ENCODE measurements around the gene TLCD3B.

Gene TLCD3B

DNA sequence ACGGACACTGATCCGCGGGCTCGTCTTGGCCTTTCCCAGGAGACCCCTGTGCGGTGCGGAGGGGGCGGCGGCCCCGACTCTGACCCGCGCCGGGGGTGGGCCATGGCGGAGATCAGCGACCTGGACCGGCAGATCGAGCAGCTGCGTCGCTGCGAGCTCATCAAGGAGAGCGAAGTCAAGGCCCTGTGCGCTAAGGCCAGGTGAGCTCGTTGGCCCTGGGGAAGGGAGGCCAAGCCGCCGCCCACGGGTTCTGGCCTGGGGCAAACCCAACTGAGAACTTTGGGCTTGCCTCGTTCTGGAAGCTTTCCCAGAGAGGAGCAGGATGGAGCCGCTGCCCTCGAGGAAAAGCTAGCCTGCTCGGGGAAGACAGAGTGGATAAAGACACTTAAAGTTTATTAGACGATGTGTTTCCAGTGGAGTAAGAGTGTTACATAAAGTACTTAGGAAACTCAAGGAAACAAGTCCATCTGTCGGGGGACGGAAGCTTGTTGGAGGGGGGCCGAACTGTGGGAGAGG, 45.3 kb upstream of the TLCD3B start:
- peak overlapping the region; percentile 94 for H4K8ac ChIP-seq (ENCODE audit: low read length)
- DNase-seq = no peak
- H3K4me3 ChIP-seq (ENCODE audit: insufficient read depth in 1 of 2, low read depth in 1 of 2, low read length in 2 of 2) = peak overlapping the region; percentile 96 to 98
- H3K79me1 ChIP-seq (replicated peaks; ENCODE audit: low read length, poor library complexity, severe bottlenecking) = peaks cover 13% of the 10 kb centered on the region
- no peaks in the 10 kb centered on the region for H3K9me3 ChIP-seq (ENCODE audit: control insufficient read depth, low read length)
- H2BK15ac ChIP-seq (ENCODE audit: low read depth, poor library complexity, severe bottlenecking) = peak overlapping the region; percentile 46
- peak overlapping the region in 1 of 2 experiments; percentile 92 for H3K23ac ChIP-seq (ENCODE audit: low read length in 2 of 2)
- no peak overlapping the region for H3K27ac ChIP-seq (ENCODE audit: low read length, poor library complexity, severe bottlenecking)
- 7% methylated on average over 33 of the region's 33 CpGs for WGBS
- H3K27me3 ChIP-seq (ENCODE audit: control insufficient read depth in 1 of 2, insufficient read depth in 1 of 2, low read length in 2 of 2) = no peaks in the 10 kb centered on the region
- no peak overlapping the region for H2BK12ac ChIP-seq (ENCODE audit: low read length in 2 of 2)
- peaks cover 20% of the 10 kb centered on the region for H3K4me1 ChIP-seq (ENCODE audit: control insufficient read depth, insufficient read depth, low read depth, low read length)
- peak overlapping the region; percentile 57 to 97 for H3K4ac ChIP-seq (ENCODE audit: low read depth in 1 of 2, low read length in 2 of 2)
- no peak overlapping the region for H3K14ac ChIP-seq (ENCODE audit: low read length in 2 of 2)
- peak overlapping the region; percentile 93 for H4K91ac ChIP-seq (ENCODE audit: low read length)
- no peak overlapping the region for H2AK5ac ChIP-seq (ENCODE audit: low read length, severe bottlenecking)
- H3K4me2 ChIP-seq (ENCODE audit: low read length, poor library complexity, severe bottlenecking) = peak overlapping the region; percentile 78
- H2BK120ac ChIP-seq (ENCODE audit: low read depth, low read length) = peak overlapping the region; percentile 91
- H2AFZ ChIP-seq (ENCODE audit: low read depth, low read length) = no peak overlapping the region
- peaks cover 57 to 60% of the 10 kb centered on the region in 2 experiments for H3K36me3 ChIP-seq (ENCODE audit: control insufficient read depth in 1 of 2, insufficient read depth in 2 of 2, low read depth in 1 of 2, low read length in 2 of 2)
- H2BK5ac ChIP-seq (ENCODE audit: low read depth, low read length, poor library complexity, severe bottlenecking) = no peak overlapping the region
- peak overlapping the region; percentile 16 to 96 for H3K18ac ChIP-seq (ENCODE audit: low read depth in 1 of 2, low read length in 2 of 2)
- H3K9ac ChIP-seq (ENCODE audit: low read length) = peak overlapping the region; percentile 97

DNA sequence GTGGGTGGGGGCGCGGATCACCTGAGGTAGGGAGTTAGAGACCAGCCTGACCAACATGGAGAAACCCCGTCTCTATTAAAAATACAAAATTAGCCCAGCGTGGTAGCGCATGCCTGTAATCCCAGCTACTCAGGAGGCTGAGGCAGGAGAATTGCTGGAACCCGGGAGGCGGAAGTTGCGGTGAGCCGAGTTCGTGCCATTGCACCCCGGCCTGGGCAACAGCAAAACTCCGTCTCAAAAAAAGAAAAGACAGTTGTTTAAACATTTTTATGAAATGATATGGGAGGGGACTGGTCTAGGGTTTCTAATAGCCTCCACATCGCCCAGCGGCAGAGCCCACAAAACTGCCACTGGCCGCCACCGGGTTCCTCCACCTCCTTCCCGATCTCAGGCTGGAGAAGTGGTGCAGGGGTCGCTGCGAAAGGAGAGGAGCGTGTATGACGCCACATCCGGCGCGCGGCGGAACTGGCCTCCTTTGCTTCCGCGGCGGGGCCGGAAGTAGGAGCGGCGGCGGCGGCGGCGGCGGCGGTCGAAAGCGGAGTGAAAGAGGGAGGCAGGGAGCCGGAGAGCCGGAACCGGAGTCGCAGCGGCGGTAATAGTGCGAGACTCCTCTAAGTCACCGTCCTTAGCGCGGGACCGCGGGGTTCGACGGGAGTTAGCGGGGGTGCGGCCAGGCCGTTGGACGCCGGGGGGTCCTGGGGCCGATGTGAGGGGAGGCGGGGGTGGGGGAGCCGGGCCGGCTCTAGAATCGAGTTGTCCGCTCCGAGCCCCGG, 44.6 kb upstream of the TLCD3B start, which contains the start of gene PPP4C:
Gene PPP4C (plus strand): TSS at position 492 of the 773 bp plus-strand sequence. CDS start 384 bp downstream, outside the sequence.
- H3K4me2 ChIP-seq (ENCODE audit: low read length, poor library complexity, severe bottlenecking) = peak within 1 kb of the TSS; percentile 78
- no peak within 1 kb of the TSS for H2BK12ac ChIP-seq (ENCODE audit: low read length in 2 of 2)
- H4K8ac ChIP-seq (ENCODE audit: low read length) = peak within 1 kb of the TSS; percentile 94
- H2AK5ac ChIP-seq (ENCODE audit: low read length, severe bottlenecking) = no peak within 1 kb of the TSS
- peak within 1 kb of the TSS; percentile 59 to 96 for H3K18ac ChIP-seq (ENCODE audit: low read depth in 1 of 2, low read length in 2 of 2)
- peak within 1 kb of the TSS in 1 of 2 experiments; percentile 95 for H3K14ac ChIP-seq (ENCODE audit: low read length in 2 of 2)
- H3K9me3 ChIP-seq (ENCODE audit: control insufficient read depth, low read length) = no peaks in the 10 kb centered on the region
- no peak within 1 kb of the TSS for H2AFZ ChIP-seq (ENCODE audit: low read depth, low read length)
- H3K4ac ChIP-seq (ENCODE audit: low read depth in 1 of 2, low read length in 2 of 2) = peak within 1 kb of the TSS; percentile 57 to 97
- H3K79me1 ChIP-seq (replicated peaks; ENCODE audit: low read length, poor library complexity, severe bottlenecking) = peaks cover 7% of the 10 kb centered on the region
- H3K4me1 ChIP-seq (ENCODE audit: control insufficient read depth, insufficient read depth, low read depth, low read length) = peaks cover 16% of the 10 kb centered on the region
- H3K9ac ChIP-seq (ENCODE audit: low read length) = peak within 1 kb of the TSS; percentile 97
- 17% methylated on average over 38 of the region's 67 CpGs for WGBS
- H3K36me3 ChIP-seq (ENCODE audit: control insufficient read depth in 1 of 2, insufficient read depth in 2 of 2, low read depth in 1 of 2, low read length in 2 of 2) = peaks cover 56 to 60% of the 10 kb centered on the region in 2 experiments
- no peaks in the 10 kb centered on the region for H3K27me3 ChIP-seq (ENCODE audit: control insufficient read depth in 1 of 2, insufficient read depth in 1 of 2, low read length in 2 of 2)
- H4K91ac ChIP-seq (ENCODE audit: low read length) = peak within 1 kb of the TSS; percentile 93
- H3K23ac ChIP-seq (ENCODE audit: low read length in 2 of 2) = peak within 1 kb of the TSS in 1 of 2 experiments; percentile 92
- peak within 1 kb of the TSS; percentile 46 for H2BK15ac ChIP-seq (ENCODE audit: low read depth, poor library complexity, severe bottlenecking)
- H3K4me3 ChIP-seq (ENCODE audit: insufficient read depth in 1 of 2, low read depth in 1 of 2, low read length in 2 of 2) = peak within 1 kb of the TSS; percentile 96 to 98
- H3K27ac ChIP-seq (ENCODE audit: low read length, poor library complexity, severe bottlenecking) = peak within 1 kb of the TSS; percentile 94
- H2BK5ac ChIP-seq (ENCODE audit: low read depth, low read length, poor library complexity, severe bottlenecking) = peak within 1 kb of the TSS; percentile 77
- H2BK120ac ChIP-seq (ENCODE audit: low read depth, low read length) = peak within 1 kb of the TSS; percentile 91
- DNase-seq = peak; percentile 94

DNA sequence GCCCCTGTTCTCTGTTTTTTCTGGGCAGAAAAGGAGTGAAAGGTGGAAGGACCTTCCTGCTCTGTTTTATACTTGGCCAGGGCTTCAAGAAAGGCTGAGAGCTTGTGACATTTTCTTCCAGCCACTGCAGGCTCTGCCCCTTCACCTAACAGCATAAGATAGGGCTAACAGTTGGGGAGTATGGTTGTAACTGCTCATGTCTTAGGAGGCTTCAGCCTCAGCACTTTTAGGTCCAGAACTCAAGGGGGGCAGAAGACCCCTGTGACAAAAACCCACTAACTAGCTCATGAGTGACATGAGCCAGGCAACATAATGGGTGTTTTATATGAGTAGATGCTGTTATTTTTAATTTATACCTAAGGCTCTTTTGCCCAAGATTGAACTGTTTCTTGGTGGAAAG, 39.4 kb upstream of the TLCD3B start:
- H2BK12ac ChIP-seq (ENCODE audit: low read length in 2 of 2) = no peak overlapping the region
- H3K14ac ChIP-seq (ENCODE audit: low read length in 2 of 2) = no peak overlapping the region
- H3K27me3 ChIP-seq (ENCODE audit: control insufficient read depth in 1 of 2, insufficient read depth in 1 of 2, low read length in 2 of 2) = no peaks in the 10 kb centered on the region
- no peaks in the 10 kb centered on the region for H3K9me3 ChIP-seq (ENCODE audit: control insufficient read depth, low read length)
- H4K8ac ChIP-seq (ENCODE audit: low read length) = no peak overlapping the region
- no peak overlapping the region for H3K4ac ChIP-seq (ENCODE audit: low read depth in 1 of 2, low read length in 2 of 2)
- peak overlapping the region; percentile 100 for H3K9ac ChIP-seq (ENCODE audit: low read length)
- H3K4me2 ChIP-seq (ENCODE audit: low read length, poor library complexity, severe bottlenecking) = no peak overlapping the region
- H3K4me1 ChIP-seq (ENCODE audit: control insufficient read depth, insufficient read depth, low read depth, low read length) = peaks cover 31% of the 10 kb centered on the region
- H2AK5ac ChIP-seq (ENCODE audit: low read length, severe bottlenecking) = no peak overlapping the region
- no peak for DNase-seq
- no peak overlapping the region for H3K18ac ChIP-seq (ENCODE audit: low read depth in 1 of 2, low read length in 2 of 2)
- H2BK5ac ChIP-seq (ENCODE audit: low read depth, low read length, poor library complexity, severe bottlenecking) = no peak overlapping the region
- peaks cover 10% of the 10 kb centered on the region for H3K79me1 ChIP-seq (replicated peaks; ENCODE audit: low read length, poor library complexity, severe bottlenecking)
- H4K91ac ChIP-seq (ENCODE audit: low read length) = no peak overlapping the region
- H2BK120ac ChIP-seq (ENCODE audit: low read depth, low read length) = no peak overlapping the region
- no peak overlapping the region for H2AFZ ChIP-seq (ENCODE audit: low read depth, low read length)
- peaks cover 64 to 68% of the 10 kb centered on the region in 2 experiments for H3K36me3 ChIP-seq (ENCODE audit: control insufficient read depth in 1 of 2, insufficient read depth in 2 of 2, low read depth in 1 of 2, low read length in 2 of 2)
- no peak overlapping the region for H2BK15ac ChIP-seq (ENCODE audit: low read depth, poor library complexity, severe bottlenecking)
- H3K27ac ChIP-seq (ENCODE audit: low read length, poor library complexity, severe bottlenecking) = no peak overlapping the region
- H3K23ac ChIP-seq (ENCODE audit: low read length in 2 of 2) = no peak overlapping the region
- H3K4me3 ChIP-seq (ENCODE audit: insufficient read depth in 1 of 2, low read depth in 1 of 2, low read length in 2 of 2) = peak overlapping the region in 1 of 2 experiments; percentile 63
